DMS53 treated with DMSO at 0.1 percent for 48 hours (cell line): Measurements from ENCODE around the gene UNKL.

Experiments used
- DNase-seq: peaks from one replicate; lab custom pipeline; 2025; ENCODE audit not compliant: unreplicated experiment; lab: John Stamatoyannopoulos, UW

Gene UNKL

GRCh38 chr16:1407753-1408152 is 6.8 kb downstream of the UNKL start:
- no peak for DNase-seq

GRCh38 chr16:1403733-1404132 is 10.8 kb downstream of the UNKL start:
- DNase-seq = no peak

GRCh38 chr16:1403036-1403435 is 11.5 kb downstream of the UNKL start:
- DNase-seq = no peak

GRCh38 chr16:1401758-1402154 is 12.7 kb downstream of the UNKL start:
- DNase-seq = no peak

- DNase-seq = no peak
Observed at GRCh38 chr16:1401061-1401757, 13.3 kb downstream of the UNKL start.

GRCh38 chr16:1398826-1399581 is 15.5 kb downstream of the UNKL start:
- no peak for DNase-seq

- no peak for DNase-seq
Observed at GRCh38 chr16:1398351-1398750, 16.2 kb downstream of the UNKL start.

GRCh38 chr16:1397779-1398178 is 16.7 kb downstream of the UNKL start:
- DNase-seq = no peak

GRCh38 chr16:1395444-1396031 is 19.0 kb downstream of the UNKL start:
- DNase-seq = no peak

GRCh38 chr16:1394367-1394951 is 20.0 kb downstream of the UNKL start:
- DNase-seq = no peak

- no peak for DNase-seq
Observed at GRCh38 chr16:1393613-1394176, 20.8 kb downstream of the UNKL start.

GRCh38 chr16:1392826-1393225 is 21.7 kb downstream of the UNKL start:
- no peak for DNase-seq

- DNase-seq = no peak
Observed at GRCh38 chr16:1390239-1390779, 24.2 kb downstream of the UNKL start.

GRCh38 chr16:1389762-1390161 is 24.7 kb downstream of the UNKL start:
- no peak for DNase-seq

- no peak for DNase-seq
Observed at GRCh38 chr16:1387331-1387730, 27.2 kb downstream of the UNKL start.

GRCh38 chr16:1385232-1385631 is 29.3 kb downstream of the UNKL start:
- DNase-seq = no peak

GRCh38 chr16:1383556-1383955 is 30.9 kb downstream of the UNKL start:
- no peak for DNase-seq

- no peak for DNase-seq
Observed at GRCh38 chr16:1381612-1382406, 32.7 kb downstream of the UNKL start.

GRCh38 chr16:1380195-1380594 is 34.3 kb downstream of the UNKL start:
- DNase-seq = no peak

GRCh38 chr16:1379304-1380076 is 35.0 kb downstream of the UNKL start:
- peak; percentile 9 for DNase-seq
